A673 (cell line): ENCODE results near the gene TTC34.

ENCODE experiments used
- EZH2 ChIP-seq: fragments of 200-600 bp; sonication (generic); IDR thresholded peaks from 2 replicates; pipeline ENCODE4 v1.6.1; 2017; ENCODE audit warnings: borderline replicate concordance, low read depth, mild to moderate bottlenecking, mixed read lengths, antibody characterized with exemption, low read length; ENCODE audit not compliant: poor library complexity, severe bottlenecking
- TF ChIP-seq, protein P1 (sequence below): fragments of 300-800, 200-600 bp; sonication (generic); conservative IDR thresholded peaks from 2 replicates; pipeline ENCODE4 v1.5.1; 2017; ENCODE audit warnings: low read depth, mild to moderate bottlenecking, antibody characterized with exemption, low read length, moderate library complexity, mixed read lengths

DNA sequence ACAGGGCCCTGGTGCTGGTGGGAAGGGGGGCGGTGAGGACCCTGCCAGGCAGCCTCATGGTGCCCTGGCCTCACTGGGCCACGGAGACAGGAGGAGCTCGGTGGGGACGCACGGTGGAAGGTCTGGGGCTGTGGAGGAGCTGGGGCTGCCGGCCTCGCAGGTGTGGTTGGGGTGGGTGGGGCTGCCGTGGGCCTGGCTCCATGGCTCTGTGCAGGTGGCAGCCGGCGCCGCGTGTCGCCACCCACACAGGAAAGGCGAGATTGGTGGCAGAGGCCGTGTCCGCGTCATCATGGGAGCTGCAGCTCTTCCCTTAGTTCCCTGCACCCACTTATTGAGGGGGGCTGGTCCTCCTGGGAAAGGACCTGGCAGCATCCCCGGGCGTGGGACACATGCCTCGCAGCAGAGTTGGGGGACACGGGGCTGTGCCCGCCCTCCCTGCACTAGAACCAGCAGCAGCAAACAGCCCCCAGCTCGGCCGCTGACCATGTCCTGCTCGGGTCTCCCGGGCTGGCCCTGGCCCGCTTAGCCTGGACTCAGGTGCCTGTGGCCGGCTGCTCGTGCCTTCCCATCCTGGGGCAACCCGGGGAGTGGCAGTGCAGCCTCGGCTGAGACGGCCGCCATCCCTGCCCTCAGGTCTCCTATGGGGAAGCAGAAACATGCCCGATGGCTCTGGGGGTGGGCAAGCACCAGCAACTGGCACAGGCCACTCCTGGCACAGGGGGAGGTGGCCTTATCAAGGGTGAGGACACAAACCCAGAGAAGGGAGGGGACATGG is 7.5 kb upstream of the TTC34 start:
- TF ChIP-seq, protein P1, sequence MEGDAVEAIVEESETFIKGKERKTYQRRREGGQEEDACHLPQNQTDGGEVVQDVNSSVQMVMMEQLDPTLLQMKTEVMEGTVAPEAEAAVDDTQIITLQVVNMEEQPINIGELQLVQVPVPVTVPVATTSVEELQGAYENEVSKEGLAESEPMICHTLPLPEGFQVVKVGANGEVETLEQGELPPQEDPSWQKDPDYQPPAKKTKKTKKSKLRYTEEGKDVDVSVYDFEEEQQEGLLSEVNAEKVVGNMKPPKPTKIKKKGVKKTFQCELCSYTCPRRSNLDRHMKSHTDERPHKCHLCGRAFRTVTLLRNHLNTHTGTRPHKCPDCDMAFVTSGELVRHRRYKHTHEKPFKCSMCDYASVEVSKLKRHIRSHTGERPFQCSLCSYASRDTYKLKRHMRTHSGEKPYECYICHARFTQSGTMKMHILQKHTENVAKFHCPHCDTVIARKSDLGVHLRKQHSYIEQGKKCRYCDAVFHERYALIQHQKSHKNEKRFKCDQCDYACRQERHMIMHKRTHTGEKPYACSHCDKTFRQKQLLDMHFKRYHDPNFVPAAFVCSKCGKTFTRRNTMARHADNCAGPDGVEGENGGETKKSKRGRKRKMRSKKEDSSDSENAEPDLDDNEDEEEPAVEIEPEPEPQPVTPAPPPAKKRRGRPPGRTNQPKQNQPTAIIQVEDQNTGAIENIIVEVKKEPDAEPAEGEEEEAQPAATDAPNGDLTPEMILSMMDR, result no peak
- TF ChIP-seq EZH2, result no peak
